HG03432 (cell line): Measurements from ENCODE around the gene BIK.
"Not testable (repeated sequence)": the region's sequence is repeated elsewhere in the genome, so short reads cannot be mapped to it uniquely, and the experiment has no call there.

ENCODE experiments used
- ATAC-seq: cut with Tn5 transposase; IDR thresholded peaks from one replicate; pipeline ENCODE4 v1.9.1; 2021; ENCODE audit warnings: mild to moderate bottlenecking, moderate library complexity; ENCODE audit not compliant: unreplicated experiment

The BIK gene

DNA sequence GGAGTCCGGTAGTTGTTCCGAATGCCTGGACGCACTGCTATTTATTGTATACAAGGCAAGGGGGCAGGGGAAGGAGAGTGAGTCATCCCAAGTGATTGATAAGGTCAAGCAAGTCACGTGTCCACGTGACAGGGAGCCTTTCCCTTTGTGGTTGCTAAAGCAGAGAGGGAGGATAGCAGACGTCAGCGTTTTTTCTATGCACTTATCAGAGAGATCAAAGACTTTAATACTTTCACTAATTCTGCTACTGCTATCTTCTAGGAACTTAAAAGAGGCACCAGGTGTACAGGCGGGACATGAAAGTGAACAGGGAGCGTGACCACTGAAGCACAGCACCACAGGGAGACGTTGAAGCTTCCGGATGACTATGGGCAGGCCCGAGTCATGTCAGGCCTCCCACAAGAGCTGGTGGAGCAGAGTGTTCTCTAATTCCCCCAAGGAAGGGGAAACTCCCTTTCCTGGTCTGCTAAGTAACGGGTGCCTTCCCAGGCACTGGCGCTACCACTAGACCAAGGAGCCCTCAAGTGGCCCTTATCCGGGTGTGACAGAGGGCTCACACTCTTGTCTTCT lies 6.4 kb upstream of the BIK start:
- ATAC-seq = not testable (repeated sequence)

DNA sequence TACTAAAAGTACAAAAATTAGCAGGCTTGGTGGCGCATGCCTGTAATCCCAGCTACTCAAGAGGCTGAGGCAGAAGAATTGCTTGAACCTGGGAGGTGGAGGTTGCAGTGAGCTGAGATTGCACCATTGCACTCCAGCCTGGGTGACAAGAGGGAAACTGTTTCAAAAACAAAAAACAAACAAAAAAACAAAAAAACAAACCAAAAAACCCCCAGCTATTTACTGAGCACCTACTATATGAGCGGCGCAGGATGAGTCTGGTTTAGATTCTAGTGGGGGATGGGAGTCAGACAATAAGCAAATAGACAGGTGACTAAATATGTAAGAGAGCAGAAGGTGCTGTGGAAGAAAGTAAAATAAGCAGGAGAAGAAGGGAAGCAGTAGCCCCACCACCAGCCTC lies 5.6 kb upstream of the BIK start:
- ATAC-seq = not testable (repeated sequence)

DNA sequence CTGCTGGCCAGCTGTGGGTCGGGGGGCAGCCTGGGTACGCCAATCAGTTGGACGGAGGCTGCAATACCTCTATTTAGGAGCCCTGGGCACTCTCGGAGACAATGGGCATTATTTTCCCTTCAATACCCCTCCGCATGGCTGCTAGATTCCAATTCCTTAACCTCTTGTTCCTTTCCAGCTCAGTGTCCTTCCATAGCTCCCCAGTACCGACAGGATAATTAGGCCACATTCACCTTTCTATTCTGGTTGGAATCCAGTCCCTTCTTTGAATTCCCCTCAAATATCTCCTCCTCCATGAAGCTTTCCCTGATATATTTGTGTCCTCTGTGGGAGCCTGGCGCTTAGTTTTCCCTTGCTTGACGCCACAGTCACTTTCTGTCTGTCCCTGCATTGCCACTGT lies 4.2 kb upstream of the BIK start:
- ATAC-seq = no peak

DNA sequence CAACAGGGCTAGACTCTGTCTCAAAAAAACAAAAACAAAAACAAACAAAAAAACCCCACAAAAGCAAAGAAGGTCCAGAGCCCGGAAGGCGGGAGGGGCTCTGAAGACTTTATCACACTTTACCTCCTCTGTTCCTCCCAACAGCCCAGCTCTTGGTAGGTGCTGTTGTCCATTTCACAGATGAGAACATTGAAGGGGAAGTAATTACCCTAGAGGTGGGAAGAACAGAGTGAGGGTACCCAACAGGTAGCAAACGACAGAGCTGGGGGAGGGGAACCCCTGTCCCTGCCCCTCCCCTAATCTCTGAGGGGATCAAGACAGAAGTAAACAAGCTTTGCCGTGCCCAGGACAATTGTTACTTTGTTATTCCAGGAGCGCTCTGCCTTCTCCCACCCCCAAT lies 1.0 kb upstream of the BIK start:
- ATAC-seq = no peak

DNA sequence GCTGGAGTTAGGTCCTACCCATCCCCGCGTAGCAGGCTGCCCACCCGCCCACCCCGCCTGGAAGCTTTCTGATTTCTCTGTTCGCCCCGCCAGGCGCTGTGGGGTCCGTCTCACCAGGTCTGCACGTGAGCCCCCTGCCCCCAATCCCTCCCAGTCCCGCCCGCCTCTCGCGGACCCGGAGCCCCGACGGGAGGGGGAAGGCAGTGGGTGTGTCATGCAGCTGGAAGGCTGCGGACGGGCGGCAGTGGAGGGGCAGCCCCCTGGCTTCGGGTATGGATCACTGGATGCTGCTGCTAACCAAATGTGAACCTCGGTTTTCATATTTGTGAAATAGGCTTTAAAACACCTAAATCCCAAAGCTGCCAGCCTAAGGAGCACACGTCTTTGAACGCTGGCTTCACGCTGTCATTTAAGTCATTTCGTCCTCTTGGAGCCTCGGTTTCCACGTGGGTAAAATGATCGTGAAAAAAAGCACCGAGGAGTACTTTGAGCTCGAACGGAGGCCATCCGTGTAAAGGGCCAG lies 568 bp upstream of the BIK start:
- ATAC-seq = no peak

DNA sequence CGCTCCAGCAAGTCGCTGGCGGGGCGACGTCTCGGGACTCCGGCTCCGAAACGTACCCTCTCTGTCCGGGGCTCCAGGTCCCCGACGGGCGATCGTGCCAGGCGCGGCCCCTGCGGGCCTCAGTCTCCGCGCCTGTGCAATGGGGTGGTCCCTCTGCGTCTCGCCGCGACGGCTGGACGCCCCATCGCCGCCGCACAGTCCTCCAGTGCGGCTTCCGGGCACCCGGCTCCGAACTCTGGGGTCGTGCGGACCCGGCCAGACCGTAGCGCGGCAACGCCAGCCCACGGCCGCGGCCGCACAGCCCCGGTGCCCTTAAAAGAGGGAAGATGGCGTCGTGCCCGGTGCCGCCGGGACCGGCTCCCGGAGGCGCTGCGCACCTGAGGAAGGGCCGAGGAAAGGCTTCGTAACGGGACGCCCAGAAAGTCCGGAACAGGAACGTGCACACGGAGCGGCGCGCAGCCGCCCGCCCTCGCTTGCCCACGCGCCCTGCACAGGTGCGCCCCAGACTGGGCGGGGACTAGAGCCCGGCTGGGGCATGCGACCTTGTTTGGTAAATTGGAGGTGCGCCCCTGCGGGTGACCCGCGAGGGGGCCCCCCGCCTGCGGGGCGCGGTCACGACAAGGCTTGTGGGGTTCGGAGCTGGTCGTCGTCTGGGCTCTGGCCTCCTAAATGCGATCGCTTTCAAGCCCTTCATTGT lies 525 bp downstream of the BIK start:
- peak; percentile 68 for ATAC-seq

DNA sequence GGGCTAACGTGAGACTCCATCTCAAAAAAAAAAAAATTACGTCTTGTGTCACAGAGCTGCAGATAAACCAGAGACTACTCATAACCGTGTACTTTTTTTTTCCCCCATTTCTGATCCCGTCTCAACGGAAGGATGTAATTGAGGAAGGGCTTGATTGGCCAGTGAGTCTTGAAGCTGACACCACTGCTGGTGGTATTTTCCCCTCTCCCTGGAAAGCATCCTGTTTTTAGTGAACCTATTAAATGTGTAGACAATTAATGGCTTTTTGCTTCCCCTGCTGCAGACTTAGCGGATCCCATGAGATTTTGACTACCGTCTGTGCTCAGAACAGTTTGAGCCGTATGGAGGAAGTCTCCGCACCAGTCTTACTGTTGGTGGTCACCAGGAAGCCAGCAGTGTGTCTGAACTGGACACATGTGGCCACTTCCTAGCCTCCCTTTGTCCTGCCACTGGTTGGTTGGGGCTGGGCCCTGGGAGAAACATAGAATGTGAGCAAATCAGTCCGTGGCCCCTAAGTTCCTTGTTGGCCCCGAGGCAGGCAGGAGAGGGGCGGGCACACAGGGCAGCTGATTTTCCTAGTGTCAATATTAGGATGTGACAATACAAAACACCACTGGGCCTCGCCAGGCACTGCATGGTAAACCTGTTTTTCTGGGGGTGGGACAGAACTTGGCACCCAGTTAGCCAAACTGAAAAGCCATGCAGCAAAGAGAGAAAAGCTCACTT lies 3.1 kb downstream of the BIK start:
- no peak for ATAC-seq

DNA sequence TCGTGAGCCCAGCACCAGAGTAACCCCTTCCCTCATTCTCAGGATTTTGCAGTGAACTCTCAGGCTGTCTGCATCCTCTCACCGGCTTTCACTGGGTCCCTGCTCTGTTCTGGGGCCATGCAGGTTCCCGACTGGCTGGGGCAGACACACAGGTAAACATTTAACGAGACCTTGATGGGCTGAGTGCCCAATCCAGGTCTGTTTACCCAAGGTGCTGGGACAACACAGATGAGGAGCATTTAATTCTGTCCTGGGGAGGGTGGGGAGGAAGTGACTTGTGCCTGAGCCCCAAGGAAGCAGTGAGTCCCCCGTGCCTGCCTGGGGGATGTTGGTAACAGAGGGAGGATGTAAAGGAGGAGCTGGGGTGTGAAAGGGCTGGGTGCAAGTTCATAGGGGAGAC lies 4.4 kb downstream of the BIK start:
- no peak for ATAC-seq

DNA sequence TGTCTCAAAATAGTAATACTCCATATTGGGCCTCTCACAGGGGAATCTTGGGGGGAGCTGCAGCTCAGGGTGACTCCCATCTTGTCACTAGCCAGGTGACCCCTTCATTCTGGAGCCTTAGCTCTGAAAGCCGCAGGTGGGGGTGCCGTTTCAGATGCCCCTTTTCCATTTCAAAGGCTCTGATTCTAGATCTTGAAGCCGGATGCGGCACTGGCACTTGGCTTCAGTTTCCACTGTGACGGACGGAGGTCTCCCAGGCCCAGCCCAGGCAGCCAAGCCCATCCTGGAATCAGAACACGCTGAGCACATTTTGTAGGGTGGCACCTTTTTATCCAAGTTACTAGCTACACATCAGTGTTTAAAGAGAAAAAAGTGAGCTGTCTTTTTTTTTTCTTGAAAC lies 6.4 kb downstream of the BIK start:
- ATAC-seq = no peak

DNA sequence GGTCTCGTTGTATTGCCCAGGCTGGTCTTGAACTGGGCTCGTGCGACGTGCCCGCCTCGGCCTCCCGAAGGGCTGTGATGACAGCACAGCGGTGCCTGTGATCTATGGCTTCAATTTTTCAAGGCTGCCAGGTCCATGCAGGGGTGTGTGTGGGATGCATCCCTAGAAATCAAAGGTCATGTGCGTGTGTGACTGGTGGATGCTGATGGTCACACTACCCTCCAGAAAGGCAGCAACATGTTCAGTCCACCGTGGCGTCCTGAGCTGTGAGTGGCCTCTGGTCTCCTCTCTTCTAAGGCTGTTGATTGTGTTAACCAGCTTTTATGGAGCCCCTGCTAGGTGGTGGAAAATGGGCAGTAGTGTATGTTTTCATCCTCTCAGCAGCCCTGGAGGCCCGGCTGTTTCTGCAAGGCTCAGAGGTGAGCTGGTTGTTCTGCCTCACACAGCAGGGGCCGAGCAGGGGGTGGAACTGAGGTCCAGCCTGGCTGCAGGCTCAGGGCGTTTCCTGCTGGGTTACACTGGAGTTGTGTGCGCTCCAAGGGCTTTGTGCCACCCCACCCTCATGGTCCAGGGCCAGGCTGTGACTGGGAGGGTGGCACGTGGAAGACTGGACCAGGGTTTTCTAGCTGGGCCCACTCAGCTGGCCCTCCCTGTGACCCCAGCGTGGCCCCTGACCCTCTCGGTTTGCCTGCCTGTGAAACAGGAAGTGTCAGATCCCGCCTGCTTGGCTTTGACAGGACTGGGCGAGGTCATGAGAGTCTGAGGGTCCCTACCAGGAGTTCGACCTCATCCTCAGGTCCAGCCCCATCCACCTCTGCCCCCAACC lies 7.7 kb downstream of the BIK start:
- peak; percentile 6 for ATAC-seq

DNA sequence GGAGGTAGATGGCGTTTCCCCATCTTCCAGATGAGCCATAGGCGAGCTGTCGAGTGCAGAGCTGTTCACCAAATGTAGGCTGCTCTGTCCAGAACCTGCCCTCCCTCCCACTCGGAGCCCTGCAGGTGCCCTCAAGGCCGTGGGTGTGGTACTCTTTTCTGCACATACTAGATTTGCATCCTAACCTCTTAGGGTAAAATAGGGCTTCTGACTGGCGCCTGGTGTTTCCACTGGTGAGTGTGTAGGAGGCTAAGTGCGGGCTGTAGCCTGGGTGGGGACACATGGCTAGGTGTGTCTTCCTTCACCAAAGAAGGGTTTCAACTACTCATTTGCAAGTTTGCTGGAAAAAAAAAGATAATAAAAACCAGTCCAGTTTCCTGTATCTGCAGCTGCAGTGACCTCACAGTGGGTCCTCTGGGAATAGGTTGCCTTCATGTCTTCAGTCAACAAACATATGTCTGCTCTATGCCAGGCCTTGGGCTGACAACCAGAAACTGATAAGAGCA lies 8.5 kb downstream of the BIK start:
- ATAC-seq = peak; percentile 56

DNA sequence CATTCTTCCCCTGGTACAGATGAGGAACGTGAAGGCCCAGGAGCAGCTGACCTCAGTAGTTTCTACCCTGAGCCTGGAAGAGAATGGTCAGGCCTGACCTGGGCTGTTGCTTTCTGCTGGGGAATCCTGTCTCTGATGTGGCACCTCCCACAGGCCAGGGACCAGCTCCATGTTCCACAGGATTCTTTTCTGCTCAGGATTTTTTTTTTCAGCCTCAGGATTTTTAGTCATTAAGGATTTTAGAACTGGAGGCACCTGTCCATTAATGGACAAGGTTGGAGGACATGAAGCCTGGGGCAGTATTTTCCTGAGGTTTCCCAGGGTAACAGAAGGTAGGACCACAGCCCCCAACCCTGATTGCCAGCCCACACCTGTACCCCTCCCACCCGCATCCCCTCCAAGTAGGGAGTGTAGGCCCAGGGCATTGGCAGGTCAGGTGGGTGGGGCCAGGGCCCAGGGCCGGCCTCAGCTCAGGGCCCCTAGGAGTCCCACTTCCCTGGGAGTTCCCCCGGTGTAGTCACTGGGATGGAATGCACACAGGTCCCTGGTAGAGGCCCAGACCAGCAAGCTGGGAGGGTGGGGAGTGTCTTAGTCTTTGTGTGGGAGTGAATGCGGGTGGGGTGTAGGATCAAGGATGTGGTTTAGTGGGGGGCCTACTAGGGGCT lies 16.1 kb downstream of the BIK start:
- ATAC-seq = no peak

DNA sequence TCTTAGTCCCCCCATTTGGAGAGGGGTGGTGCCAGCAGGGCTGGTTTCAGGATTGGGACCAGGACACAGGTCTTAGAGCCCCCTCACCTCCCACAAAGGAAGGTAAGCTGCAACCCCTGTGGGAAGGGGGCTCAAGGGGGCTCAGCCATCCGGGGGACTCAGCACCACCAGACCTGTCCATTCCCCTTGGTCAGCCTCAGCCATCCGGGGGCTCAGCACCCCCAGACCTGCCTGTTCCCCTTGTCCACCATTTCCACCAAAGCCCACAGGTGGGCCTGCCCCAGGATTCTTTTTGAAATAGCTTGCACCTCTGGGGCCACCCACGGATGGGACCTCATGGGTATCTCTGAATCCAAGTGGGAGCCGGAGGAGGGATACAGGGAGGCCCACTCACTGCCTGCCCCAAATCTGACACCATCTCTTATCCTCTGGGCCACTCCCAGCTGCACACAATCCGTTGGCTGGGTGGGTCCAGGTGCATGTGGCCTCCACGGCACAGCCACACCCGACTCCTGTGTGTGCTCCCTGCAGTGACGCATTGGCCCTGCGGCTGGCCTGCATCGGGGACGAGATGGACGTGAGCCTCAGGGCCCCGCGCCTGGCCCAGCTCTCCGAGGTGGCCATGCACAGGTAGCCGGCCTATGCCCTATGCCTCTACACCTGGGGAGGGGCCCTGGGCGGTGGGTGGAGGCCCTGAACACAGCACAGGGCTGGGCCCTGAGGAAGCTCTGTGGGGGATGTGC lies 16.8 kb downstream of the BIK start:
- no peak for ATAC-seq

DNA sequence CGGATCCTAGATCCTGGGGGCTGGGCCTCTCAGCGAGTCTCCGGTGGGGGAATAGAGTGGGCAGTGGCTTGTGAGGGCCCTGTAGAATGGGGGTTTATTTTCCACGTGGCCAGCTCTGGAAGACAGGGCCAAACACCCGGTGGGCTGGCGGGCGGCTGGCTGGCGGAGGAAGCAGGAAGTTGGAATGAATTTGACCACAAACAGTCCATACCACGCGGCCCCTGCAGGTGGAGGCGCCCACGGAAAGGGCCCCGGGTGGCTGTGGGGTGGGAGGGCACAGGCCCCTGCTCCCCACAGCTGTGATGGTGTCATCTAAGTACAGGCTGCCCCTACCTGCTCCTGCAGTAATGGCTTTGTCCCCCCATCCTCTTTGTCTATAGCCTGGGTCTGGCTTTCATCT lies 17.6 kb downstream of the BIK start:
- no peak for ATAC-seq

DNA sequence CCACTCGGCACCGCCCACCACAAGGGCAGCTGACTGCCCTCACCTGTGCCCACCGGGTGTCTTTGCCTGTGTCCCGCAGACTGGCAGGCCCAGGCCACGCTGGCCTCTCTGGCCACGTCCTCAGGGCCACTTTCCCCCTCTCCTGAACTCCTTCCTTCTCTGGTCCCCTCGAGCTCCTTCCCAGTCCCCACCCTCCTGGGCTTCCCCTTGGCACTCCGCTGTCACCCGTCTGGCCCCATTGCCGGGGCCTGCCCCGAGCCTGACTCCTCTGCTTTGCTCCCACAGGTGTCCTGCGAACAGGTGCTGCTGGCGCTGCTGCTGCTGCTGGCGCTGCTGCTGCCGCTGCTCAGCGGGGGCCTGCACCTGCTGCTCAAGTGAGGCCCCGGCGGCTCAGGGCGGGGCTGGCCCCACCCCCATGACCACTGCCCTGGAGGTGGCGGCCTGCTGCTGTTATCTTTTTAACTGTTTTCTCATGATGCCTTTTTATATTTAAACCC lies 18.4 kb downstream of the BIK start:
- no peak for ATAC-seq

DNA sequence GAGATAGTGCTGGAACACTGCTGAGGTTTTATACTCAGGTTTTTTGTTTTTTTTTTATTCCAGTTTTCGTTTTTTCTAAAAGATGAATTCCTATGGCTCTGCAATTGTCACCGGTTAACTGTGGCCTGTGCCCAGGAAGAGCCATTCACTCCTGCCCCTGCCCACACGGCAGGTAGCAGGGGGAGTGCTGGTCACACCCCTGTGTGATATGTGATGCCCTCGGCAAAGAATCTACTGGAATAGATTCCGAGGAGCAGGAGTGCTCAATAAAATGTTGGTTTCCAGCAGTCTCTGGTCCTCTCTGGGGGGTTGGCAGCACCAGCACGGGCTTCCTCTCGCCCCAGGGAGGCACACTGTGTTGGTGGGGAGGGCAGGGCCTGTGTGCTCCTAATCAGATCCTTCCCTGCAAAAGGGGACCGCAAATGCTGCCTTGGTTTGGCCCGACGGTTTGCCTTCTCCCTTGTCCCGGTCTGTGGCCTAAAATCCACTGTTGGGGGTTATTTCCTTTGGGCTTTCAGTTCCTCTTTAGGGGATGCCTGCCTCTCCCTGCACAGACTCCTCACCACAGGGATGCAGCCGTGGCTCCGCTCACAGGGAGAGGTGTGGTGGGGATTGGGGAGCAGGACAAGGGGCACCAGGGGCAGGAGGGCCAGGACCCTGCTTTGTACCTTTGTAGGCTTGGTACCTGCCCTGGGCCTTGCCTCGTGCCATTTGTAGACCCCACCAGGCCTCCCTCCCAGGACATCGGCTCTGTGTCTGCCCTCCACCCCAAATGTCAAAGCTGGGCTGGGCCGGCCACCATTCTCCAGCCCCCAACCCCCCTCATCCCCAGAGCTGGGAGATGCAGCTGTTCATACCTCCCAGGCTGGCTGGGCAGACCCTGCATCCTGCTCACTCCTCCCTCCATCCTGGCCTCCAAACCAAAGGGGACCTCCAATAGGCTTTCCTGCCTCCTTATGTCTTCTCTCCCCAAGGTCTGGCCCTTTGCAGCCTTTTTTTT lies 19.2 kb downstream of the BIK start:
- no peak for ATAC-seq

DNA sequence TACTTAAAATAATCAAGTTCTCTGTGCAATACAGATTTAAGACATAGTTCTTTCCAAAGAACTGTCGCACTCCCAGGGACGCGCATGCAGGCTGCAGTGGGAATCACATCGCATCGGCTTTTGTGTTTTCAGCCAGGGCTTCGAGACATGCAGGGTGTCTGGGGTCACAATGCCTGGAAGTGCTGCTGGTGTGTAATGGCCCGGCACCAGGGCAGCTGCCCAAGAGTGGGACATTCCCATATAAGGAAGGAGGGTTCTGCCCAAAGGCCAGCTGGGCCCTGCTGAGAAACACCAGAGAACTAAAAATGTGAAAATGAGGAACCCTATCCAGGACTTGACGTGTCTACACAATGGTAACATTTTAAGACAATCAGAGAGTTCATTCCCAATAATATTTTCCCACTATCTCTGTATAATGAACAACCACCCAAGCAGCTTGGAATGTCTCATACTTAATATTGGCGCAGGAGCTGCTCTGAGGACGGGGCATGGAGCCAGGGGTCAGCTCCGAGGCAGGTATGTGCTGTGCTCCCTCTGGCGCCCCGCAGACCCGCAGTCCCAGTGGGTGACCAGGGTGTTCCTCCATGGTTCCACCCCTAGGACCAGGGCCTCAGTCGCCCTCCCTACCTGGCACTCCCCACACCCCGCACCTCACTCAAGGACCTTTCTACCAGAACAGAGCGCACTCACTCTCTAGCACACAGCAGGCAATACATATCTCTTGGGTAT lies 21.4 kb downstream of the BIK start:
- ATAC-seq = no peak

DNA sequence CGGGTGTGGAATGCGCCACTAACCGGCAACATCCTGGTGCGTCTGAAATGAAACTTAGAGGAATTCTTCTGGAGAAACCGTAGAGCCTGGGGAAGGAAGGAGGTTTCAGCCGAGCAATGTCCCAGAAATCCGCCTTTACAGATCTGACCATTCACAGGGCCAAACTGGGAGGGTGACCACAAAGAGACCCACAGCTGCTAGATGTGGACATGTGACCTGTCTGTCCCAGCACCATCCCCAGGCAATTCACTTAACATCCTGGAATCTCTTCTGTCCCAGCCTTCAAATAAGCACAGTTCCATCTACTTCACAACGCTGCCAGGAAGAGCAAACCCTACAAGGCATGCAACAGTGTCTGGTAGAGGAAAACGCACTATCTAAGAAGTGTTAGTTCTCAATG lies 22.9 kb downstream of the BIK start:
- no peak for ATAC-seq
